WTC11 (cell line): ENCODE measurements around the gene GOLT1A.

ENCODE experiments used
- ATF3 ChIP-seq: sonication (generic); formaldehyde crosslinking; conservative IDR thresholded peaks from 2 replicates; pipeline ENCODE4 v1.8.1; 2022; ENCODE audit warnings: mild to moderate bottlenecking, missing genetic modification reagents
- MAX ChIP-seq: sonication (generic); formaldehyde crosslinking; IDR thresholded peaks from 2 replicates; pipeline ENCODE4 v1.8.0; 2022; ENCODE audit warnings: mild to moderate bottlenecking, missing genetic modification reagents
- PRDM15 ChIP-seq: sonication (generic); formaldehyde crosslinking; IDR thresholded peaks from 2 replicates; pipeline ENCODE4 v1.8.0; 2022; ENCODE audit warnings: missing genetic modification reagents
- ZNF121 ChIP-seq: sonication (generic); formaldehyde crosslinking; IDR thresholded peaks from 2 replicates; pipeline ENCODE4 v1.8.0; 2023; ENCODE audit warnings: missing genetic modification reagents
- TF ChIP-seq, protein P1 (sequence below): fragments of 200-600 bp; IDR thresholded peaks from 2 replicates; pipeline ENCODE4 v1.8.0; 2022; ENCODE audit warnings: antibody characterized with exemption
- TF ChIP-seq, protein P2 (sequence below): fragments of 250-450 bp; sonication (Bioruptor Pico); IDR thresholded peaks from 2 replicates; pipeline ENCODE4 v2.1.2; 2022; ENCODE audit warnings: mild to moderate bottlenecking, moderate library complexity

DNA sequence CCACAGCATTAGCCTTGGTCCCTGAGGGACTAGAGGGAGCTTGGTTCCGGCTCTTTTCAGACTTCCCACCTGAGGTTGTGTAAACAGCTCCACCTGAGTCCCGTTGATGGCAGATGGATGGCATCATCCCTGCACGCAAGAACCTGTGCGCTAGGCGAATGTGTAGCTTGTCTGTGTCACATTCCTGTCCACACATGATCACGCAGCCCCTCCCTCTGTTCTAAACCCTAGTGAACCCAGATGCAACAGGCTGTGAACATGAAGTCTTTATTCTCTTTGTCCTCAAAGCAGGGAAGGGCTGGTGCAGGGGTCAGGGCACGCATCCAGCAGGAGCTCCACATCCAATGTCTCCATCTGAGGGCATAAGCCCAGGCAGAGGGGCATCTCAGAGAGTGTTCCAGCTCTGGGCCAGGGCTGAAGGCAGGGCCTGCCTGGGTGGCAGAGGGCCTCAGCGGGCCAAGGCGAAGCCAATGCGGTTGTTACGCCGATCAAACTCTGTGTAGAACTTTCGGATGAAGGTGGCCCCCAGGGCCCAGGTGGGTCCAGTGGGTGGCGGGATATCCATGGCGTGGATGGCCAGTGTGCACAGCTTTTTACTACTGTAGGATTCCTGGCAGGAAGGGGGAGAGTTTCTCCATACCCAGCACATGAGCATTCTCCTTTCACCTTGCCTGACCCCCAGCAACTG is 59.1 kb downstream of the GOLT1A start:
- no peak for TF ChIP-seq ATF3 (CRISPR knock-in tag)
- TF ChIP-seq MAX: no peak
- TF ChIP-seq PRDM15 (CRISPR knock-in tag): no peak
- TF ChIP-seq, protein P1, sequence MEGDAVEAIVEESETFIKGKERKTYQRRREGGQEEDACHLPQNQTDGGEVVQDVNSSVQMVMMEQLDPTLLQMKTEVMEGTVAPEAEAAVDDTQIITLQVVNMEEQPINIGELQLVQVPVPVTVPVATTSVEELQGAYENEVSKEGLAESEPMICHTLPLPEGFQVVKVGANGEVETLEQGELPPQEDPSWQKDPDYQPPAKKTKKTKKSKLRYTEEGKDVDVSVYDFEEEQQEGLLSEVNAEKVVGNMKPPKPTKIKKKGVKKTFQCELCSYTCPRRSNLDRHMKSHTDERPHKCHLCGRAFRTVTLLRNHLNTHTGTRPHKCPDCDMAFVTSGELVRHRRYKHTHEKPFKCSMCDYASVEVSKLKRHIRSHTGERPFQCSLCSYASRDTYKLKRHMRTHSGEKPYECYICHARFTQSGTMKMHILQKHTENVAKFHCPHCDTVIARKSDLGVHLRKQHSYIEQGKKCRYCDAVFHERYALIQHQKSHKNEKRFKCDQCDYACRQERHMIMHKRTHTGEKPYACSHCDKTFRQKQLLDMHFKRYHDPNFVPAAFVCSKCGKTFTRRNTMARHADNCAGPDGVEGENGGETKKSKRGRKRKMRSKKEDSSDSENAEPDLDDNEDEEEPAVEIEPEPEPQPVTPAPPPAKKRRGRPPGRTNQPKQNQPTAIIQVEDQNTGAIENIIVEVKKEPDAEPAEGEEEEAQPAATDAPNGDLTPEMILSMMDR: no peak
- TF ChIP-seq, protein P2, sequence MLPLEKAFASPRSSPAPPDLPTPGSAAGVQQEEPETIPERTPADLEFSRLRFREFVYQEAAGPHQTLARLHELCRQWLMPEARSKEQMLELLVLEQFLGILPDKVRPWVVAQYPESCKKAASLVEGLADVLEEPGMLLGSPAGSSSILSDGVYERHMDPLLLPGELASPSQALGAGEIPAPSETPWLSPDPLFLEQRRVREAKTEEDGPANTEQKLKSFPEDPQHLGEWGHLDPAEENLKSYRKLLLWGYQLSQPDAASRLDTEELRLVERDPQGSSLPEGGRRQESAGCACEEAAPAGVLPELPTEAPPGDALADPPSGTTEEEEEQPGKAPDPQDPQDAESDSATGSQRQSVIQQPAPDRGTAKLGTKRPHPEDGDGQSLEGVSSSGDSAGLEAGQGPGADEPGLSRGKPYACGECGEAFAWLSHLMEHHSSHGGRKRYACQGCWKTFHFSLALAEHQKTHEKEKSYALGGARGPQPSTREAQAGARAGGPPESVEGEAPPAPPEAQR: no peak
- no peak for TF ChIP-seq ZNF121 (CRISPR knock-in tag)
